Lung microvascular endothelial cell (primary cell): Measurements from ENCODE around the gene ARHGAP8. TPM values are rescaled to one million over a fixed set of nuclear protein-coding genes. Genes with fewer than 3 reads are reported as not detected.
"Not testable (repeated sequence)": the region's sequence is repeated elsewhere in the genome, so short reads cannot be mapped to it uniquely, and the experiment has no call there.

Experiments used
- DNase-seq, 2 donors: peaks; one replicate each; pipeline versions ENCODE4 v3.0.0 to v3.0.0-alpha.2; 2010; ENCODE audit warnings: low read depth in 2 of 2
- total RNA-seq: library from RNA; depleted of rRNA; stranded (reverse); fragments of >200 nt; gene quantifications from 2 replicates; pipeline ENCODE4 v1.2.1, GENCODE V29; 2014

ARHGAP8 gene
- total RNA-seq, 1 donor from 2014 or later: not detected

DNA sequence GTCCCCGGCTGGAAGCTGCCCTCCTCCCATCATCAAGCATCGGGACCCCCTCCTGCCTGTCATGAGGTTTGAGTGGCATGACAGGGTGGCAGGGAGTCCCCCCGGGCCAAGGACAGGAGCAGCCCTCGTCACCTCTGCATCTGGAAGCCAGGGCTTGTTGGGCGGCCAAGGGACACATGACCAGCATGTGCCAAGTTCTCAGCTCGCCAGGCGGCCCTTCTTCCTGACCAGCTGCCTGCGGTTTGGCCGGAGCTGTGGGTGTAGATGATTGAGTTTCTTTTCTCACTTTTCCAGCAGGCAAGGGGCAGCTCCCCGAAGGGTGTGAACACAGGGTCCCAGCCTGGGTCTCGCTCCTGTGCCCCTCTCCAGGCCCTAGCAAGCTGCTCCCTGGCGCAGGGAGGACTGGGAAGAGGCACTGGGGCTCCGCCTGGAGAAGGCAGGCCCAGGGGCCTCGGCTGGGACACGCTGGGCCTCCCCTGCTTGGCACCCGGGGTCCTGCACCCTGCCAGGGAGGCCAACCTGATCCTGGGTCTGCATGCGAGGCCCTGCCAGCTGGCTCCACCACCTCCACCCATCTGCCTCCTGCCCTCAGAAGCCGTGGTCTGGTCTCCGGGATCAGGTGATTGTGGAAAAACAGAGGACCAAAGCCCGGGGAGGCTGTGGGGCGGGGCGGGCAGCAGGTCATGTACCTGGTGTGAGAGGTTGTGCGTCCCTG lies 13.4 kb downstream of the ARHGAP8 start:
- DNase-seq: no peak

- DNase-seq: no peak
Observed at GRCh38 chr22:44773082-44773481, 20.7 kb downstream of the ARHGAP8 start.

DNA sequence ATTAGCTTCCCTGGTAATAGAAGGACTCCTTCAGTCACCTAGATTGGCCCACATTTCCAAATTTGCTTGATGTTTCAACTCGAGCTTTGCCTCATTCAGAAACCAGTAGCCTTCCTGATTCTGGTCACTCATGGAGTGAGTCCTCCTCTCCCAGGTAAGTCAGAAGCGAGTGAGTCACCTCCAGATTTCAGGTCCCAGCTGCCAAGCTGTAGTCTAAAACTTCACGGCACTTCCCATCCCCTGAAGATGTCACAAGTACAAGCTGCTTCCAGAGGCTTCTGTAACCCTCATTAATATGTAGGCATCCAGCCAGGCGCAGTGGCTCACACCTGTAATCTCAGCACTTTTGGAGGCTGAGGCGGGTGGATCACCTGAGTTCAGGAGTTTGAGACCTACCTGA lies 23.5 kb downstream of the ARHGAP8 start:
- no peak for DNase-seq

- no peak for DNase-seq
Observed at GRCh38 chr22:44776605-44777363, 24.4 kb downstream of the ARHGAP8 start.

DNA sequence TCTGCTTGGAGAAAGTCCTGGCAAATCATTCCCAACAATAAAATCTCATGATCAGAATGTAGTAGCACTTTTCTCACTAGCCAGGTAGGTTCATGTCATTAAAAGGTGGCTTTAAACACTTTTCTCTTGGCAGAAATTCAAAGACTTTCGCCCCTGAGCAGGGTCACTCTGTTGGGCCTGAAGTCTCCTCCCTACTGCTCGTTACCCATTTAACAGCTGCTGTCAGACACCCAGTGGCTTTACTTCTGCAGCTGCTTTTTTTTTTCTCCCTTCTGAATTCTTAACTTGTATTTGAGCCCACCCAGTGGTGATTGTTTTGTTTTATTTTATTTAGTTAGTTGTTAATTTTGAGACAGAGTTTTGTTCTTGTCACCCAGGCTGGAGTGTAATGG lies 25.0 kb downstream of the ARHGAP8 start:
- no peak for DNase-seq

DNA sequence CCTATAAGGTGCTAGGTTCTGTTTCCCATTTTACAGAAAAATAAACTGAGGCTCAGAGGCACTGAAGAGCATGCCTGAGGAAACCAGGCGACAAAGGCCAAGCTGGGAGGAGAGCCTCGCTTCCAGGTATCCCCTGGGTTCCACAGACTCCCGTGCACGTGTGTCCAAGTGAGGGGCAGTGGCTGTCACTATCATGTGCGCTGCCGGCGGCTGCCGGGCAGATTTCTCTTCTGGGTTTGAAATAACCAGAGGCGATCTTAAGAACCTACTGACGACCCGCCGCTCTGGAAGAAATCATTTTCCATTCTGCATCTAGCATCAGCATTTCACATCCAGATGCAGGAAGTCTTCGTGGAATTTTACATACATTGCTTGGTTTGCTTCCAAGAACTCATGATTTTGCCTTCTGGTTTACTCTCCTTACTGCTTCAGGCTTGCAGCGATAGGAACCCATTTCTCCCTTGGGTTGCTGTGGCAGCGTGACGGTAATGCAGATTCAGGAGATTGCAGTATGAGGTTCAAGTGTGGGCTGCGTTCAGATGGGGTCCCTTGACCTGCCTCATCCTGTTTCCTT lies 28.6 kb downstream of the ARHGAP8 start:
- no peak for DNase-seq

DNA sequence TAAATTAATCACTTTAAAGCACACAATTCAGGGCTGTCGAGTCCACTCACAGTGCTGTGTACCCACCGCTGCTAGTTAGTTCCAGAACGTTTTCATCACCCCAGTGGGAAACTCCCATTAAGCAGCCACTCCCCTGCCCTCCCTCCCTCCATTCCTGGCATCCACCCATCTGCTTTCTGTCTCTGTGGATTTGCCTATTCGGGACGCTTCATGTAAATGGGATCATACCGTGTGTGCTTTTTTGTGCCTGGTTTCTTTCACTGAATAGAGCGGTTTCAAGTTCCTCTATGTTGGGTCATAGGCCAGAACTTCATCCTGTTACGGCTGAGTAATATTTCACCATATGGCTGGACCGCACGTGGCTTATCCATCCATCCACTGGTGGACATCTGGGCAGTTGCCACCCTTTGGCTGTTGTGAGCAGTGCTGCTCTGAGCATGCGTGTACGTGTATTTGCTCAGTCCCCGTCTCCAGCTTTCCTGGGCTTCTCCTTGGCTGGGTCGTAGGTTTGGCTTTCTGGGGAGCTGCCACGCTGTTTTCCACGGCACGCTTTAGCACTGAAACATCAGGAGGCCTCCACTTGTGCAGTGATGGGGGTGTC lies 30.1 kb downstream of the ARHGAP8 start:
- DNase-seq: no peak

DNA sequence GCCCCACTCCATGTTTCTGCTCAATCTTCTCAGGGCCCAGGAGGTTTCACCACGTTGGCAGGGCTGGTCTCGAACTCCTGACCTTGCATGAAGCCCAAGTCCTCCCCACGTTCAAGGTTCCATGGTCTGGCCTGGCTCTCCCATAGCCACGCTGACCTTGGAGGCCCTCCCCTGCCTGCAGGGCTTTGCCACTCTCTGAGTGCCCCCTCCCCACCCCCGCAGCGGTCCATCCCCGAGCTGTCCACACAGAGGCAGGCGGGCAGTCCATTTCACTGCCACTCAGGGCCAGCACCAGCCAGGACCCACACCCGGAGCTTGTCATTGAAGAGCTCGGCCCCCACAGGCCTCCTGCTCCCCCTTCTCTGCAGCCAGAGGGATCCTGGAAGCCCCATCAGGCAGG lies 30.7 kb downstream of the ARHGAP8 start:
- no peak for DNase-seq

GRCh38 chr22:44783581-44783980 lies 31.2 kb downstream of the ARHGAP8 start:
- DNase-seq: no peak

- no peak for DNase-seq
Observed at GRCh38 chr22:44786136-44786535, 33.8 kb downstream of the ARHGAP8 start.

DNA sequence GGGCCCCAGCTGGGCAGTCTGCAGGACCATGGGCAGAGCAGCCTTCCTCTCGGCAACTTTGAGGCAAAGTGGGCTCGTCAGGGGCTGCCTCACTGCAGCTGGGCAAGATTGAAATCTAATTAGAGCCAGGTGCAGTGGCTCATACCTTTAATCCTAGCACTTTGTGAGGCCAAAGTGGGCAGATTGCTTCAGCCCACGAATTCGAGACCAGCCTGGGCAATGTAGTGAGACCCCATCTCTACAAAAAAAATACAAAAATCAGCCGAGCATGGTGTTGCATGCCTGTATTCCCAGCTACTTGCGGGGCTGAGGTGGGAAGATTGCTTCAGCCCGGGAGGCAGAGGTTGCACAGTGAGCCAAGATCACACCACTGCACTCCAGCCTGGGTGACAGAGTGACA lies 34.2 kb downstream of the ARHGAP8 start:
- DNase-seq: no peak

DNA sequence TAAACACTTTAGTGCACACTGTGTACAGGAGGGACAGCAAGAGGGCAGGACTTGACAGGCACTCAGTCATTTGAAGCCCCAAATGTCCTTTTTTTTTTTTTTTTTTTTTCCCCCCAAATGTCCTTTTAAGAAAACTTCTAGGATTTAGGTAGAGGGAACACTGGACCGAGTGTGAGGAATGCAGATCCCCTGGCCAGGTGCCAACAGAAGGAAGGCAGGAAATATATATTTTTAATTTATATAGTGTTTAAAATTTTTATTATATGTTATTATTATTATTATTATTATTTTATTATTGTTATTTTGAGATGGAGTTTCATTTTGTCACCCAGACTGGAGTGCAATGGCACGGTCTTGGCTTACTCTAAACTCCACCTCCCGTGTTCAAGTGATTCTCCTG lies 35.5 kb downstream of the ARHGAP8 start:
- no peak for DNase-seq

DNA sequence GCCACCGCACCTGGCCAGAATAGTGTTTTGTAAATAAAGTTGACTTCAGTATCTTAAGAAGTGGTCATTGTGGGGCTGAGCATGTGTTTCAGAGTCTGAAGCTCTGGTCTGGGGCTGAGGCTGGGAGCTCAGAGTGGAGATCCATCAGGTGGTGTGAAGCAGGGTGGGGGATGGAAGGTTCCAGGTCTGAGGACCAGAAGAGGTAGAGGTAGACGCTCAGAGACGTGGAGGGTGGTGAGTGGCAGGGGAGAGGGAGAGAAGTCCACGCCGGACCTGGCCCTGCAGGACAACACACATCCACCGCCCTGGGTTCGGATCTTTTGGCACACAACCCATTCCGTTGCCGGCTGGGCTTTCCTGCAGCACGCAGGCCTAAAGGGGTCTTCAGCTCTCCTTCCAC lies 40.7 kb downstream of the ARHGAP8 start:
- DNase-seq: no peak

GRCh38 chr22:44793506-44794172 lies 41.3 kb downstream of the ARHGAP8 start:
- no peak for DNase-seq

DNA sequence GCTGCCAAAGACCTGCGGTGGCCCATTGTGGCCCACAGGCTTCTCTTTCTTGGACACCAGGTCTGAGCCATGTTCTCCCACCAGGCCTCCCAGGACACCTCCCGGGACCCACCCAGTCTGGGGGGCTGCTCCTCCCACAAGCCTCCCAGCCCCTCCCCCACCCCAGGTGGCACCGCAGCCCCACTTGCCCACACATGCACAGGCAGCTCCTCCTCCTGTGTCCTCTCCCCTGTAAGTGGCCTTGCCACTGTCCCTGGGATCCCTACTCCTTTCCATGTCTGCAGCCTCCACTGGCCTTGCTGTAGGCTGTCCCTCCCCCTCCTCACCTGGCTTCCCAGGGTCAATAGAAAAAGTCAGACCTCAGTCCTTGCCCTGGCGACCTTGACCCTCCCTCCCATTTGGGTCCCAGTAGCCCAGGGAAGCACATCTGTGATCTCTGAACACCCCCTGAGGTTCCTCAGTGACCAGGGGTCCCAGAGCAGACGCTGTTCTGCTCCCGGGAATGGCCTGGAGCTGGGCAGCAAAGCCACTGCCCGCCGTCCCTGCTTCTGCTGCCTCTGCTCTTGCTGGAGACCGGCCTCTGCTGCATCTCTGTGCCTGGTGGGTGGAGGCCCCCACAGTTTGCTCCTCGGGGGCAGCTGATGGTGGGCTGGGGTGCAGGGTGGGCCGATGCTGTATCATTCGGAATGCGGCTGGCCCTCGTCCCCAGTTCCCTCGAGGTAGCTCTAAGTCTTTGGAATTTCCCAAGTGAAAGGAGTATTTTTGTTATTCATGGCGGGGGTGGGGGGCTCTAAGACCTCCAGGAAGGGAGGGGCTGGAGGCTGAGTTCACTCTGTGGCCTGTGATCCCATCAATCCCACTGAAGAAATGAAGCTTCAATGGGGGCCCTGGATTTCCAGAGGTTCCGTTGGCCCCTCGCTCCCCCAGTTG lies 43.6 kb downstream of the ARHGAP8 start:
- no peak for DNase-seq

GRCh38 chr22:44797181-44797725 lies 44.9 kb downstream of the ARHGAP8 start:
- no peak for DNase-seq

DNA sequence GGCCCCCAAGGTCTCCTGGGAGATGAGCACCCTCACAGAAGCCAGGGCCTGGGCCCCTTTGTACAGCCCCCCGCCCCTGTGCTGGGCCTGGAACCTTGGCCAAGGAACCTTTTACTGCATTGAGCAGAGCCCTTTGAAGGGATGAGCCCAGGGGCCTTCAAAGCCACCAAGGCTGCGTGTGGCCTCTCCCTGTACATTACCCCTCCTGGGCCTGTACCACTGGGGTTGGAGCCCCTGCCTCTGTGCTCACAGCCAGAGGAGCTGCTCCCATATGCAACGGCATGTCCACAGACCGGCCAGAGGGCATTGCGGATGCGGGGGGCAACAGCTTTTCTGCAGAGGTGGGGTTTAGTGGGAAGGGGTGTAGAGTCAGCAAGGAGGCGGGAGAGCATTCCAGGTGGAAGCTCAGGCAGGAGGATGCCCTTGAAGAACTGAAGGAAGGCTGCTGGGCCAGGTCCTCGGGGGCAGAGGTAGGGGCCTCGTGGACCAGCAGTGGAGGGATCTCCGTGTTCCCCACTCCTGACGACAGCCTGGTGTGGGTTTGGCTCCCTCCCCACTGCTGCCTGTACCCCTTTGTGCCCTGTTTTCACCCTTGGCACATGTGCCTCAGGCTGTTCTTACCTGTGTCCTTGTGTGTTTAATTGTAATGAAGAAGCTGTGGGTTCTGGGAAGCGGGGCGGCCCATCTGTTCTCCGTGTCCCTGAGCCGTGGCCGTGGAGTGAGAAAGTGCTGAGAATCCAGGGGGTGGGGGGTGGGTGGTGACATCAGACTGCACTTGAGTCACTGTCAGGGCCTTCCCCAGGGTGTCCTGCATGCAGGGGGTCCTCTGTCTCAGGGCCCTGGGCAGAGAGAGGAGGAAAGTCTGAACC lies 46.9 kb downstream of the ARHGAP8 start:
- no peak for DNase-seq

- not testable (repeated sequence) for DNase-seq
Observed at GRCh38 chr22:44799946-44800634, 47.7 kb downstream of the ARHGAP8 start.

DNA sequence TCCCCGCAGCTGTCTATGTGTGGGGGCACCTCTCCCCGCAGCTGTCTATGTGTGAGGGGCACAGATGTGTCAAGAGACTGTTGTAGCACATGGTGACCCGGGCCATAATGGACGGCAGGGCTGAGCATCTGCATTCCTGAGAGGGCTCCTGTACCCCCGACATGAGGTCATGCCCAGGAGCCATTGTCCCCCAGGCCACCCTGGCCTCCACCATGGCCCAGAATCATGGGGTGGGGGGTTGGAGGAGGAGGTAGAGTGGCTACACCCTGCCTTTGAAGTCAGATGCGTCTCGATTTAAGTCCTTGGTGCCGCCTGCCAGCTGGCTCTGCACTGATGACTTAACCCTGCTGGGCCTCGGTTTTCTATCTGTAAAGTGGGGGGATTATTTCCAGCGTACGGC lies 49.1 kb downstream of the ARHGAP8 start:
- no peak for DNase-seq
